GM23338 (cell line): Measurements from ENCODE around the gene JAM3. TPM values are rescaled to one million over a fixed set of nuclear protein-coding genes. Genes with fewer than 3 reads are reported as not detected.

Experiments used
- ATAC-seq: fragments of 200-7000 bp; cut with Tn5 transposase; 3 replicates; pipeline ENCODE4 v1.9.1; 2020
- DNase-seq: peaks from one replicate; pipeline ENCODE4 v3.0.0-alpha.2; 2015; ENCODE audit warnings: low spot score
- H2AFZ ChIP-seq: fragments of 200-600 bp; sonication (generic); 2 replicates; pipeline ENCODE4 v1.8.0; 2016; ENCODE audit warnings: antibody characterized with exemption, mild to moderate bottlenecking, moderate library complexity
- H3F3A ChIP-seq: fragments of 200-600 bp; sonication (generic); replicated peaks from 2 replicates; pipeline ENCODE4 v1.8.0; 2017; ENCODE audit warnings: antibody characterized with exemption, mixed run types, low read depth
- H3K27ac ChIP-seq: fragments of 200-600 bp; sonication (generic); 2 replicates; pipeline ENCODE4 v1.6.1; 2016; ENCODE audit warnings: low read depth
- H3K27me3 ChIP-seq: fragments of 200-600 bp; sonication (generic); 2 replicates; pipeline ENCODE4 v1.8.0; 2016; ENCODE audit warnings: mild to moderate bottlenecking, mixed run types, moderate library complexity; ENCODE audit not compliant: insufficient read depth
- H3K36me3 ChIP-seq: fragments of 200-600 bp; sonication (generic); 2 replicates; pipeline ENCODE4 v1.8.0; 2016; ENCODE audit warnings: mild to moderate bottlenecking; ENCODE audit not compliant: insufficient read depth
- H3K4me1 ChIP-seq: fragments of 200-600 bp; sonication (generic); 2 replicates; pipeline ENCODE4 v1.8.0; 2016; ENCODE audit warnings: mild to moderate bottlenecking, moderate library complexity; ENCODE audit not compliant: insufficient read depth
- H3K4me2 ChIP-seq: fragments of 200-600 bp; sonication (generic); 2 replicates; pipeline ENCODE4 v1.7.1; 2017; ENCODE audit warnings: mixed run types
- H3K4me3 ChIP-seq: fragments of 200-600 bp; sonication (generic); 2 replicates; pipeline ENCODE4 v1.6.1; 2016; ENCODE audit warnings: mixed run types
- H3K79me2 ChIP-seq: fragments of 200-600 bp; sonication (generic); replicated peaks from 2 replicates; pipeline ENCODE4 v1.8.0; 2017; ENCODE audit warnings: mild to moderate bottlenecking; ENCODE audit not compliant: insufficient read depth
- H3K9me2 ChIP-seq: fragments of 200-600 bp; sonication (generic); 2 replicates; pipeline ENCODE4 v1.8.0; 2017; ENCODE audit not compliant: insufficient read depth
- H4K20me1 ChIP-seq: fragments of 200-600 bp; sonication (generic); replicated peaks from 2 replicates; pipeline ENCODE4 v1.8.0; 2017; ENCODE audit warnings: mild to moderate bottlenecking; ENCODE audit not compliant: insufficient read depth
- H3K27ac Mint-ChIP-seq: 2 replicates; pipeline ENCODE4 v1.8.0; 2020; ENCODE audit warnings: inconsistent platforms, mild to moderate bottlenecking, moderate library complexity, mixed read lengths
- H3K27me3 Mint-ChIP-seq: 3 replicates; pipeline ENCODE4 v1.8.0; 2022; ENCODE audit warnings: low read depth, mild to moderate bottlenecking, moderate library complexity, mixed read lengths, inconsistent platforms; ENCODE audit not compliant: insufficient read depth, poor library complexity
- H3K36me3 Mint-ChIP-seq: 3 replicates; pipeline ENCODE4 v1.8.0; 2021; ENCODE audit warnings: low read depth, mild to moderate bottlenecking, inconsistent platforms, moderate library complexity, mixed read lengths
- H3K4me1 Mint-ChIP-seq: 3 replicates; pipeline ENCODE4 v1.8.0; 2020; ENCODE audit warnings: mild to moderate bottlenecking, inconsistent platforms, mixed read lengths
- H3K4me3 Mint-ChIP-seq: 3 replicates; pipeline ENCODE4 v1.8.0; 2021; ENCODE audit warnings: moderate library complexity, mild to moderate bottlenecking, inconsistent platforms, mixed read lengths
- H3K9me3 Mint-ChIP-seq: 3 replicates; pipeline ENCODE4 v1.8.0; 2020; ENCODE audit warnings: moderate library complexity, mild to moderate bottlenecking, inconsistent platforms, mixed read lengths
- CREB1 ChIP-seq: fragments of 250-450 bp; sonication (Bioruptor Pico); IDR thresholded peaks from 2 replicates; pipeline ENCODE4 v1.5.0; 2020; ENCODE audit warnings: low read depth, mild to moderate bottlenecking, moderate library complexity
- ETS1 ChIP-seq: IDR thresholded peaks from 2 replicates; pipeline ENCODE4 v1.6.1; 2016; ENCODE audit warnings: antibody characterized with exemption
- EZH2phosphoT487 ChIP-seq: fragments of 200-600 bp; sonication (generic); IDR thresholded peaks from one replicate; pipeline ENCODE4 v1.8.1; 2018; ENCODE audit warnings: antibody characterized with exemption; ENCODE audit not compliant: unreplicated experiment
- NANOG ChIP-seq: IDR thresholded peaks from 2 replicates; pipeline ENCODE4 v1.6.1; 2016; ENCODE audit warnings: antibody characterized with exemption, borderline replicate concordance
- STAT1 ChIP-seq: IDR thresholded peaks from one replicate; pipeline ENCODE4 v1.6.1; 2016; ENCODE audit warnings: antibody characterized with exemption; ENCODE audit not compliant: unreplicated experiment
- ZNF331 ChIP-seq: fragments of 250-450 bp; sonication (Bioruptor Pico); IDR thresholded peaks from 2 replicates; pipeline ENCODE4 v1.5.0; 2020; ENCODE audit warnings: low read depth, mild to moderate bottlenecking, moderate library complexity
- ZNF462 ChIP-seq: fragments of 250-450 bp; sonication (Bioruptor Pico); IDR thresholded peaks from 2 replicates; pipeline ENCODE4 v1.5.0; 2020; ENCODE audit warnings: mild to moderate bottlenecking, moderate library complexity
- polyA plus RNA-seq: library from polyadenylated mRNA; unstranded; fragments of >200 nt; fragmentation: Nextera tagmentation; extraction: Ambion mirVana; gene quantifications from 2 replicates; pipeline ENCODE4 v1.2.1, GENCODE V29; 2016
- total RNA-seq: library from RNA; depleted of rRNA; stranded (reverse); fragments of >200 nt; shearing (Covaris generic); gene quantifications from 2 replicates; pipeline ENCODE4 v1.2.3, GENCODE V29; 2014

Gene JAM3
- total and polyA plus RNA-seq, 2 experiments from 2014 or later, result 14.1 to 41.5 TPM

GRCh38 chr11:134170919-134171281, 102.0 kb downstream of the JAM3 start (continued):
- TF ChIP-seq ETS1, result no peak
- TF ChIP-seq ZNF331 (CRISPR knock-in tag), result no peak
- TF ChIP-seq STAT1, result no peak
- TF ChIP-seq ZNF462, result no peak

- no peak for DNase-seq
- Histone ChIP-seq H3F3A (peaks cover 22% of the 10 kb centered on the region), H3K27me3 (no peaks in the 10 kb centered on the region; the same call in 1 of the 2 replicates), H3K4me1 (no peaks in the 10 kb centered on the region), H3K4me3 (no peak overlapping the region), H3K9me2 (no peaks in the 10 kb centered on the region; the same call in 1 of the 2 replicates), H3K36me3 (peaks cover 87% of the 10 kb centered on the region), H4K20me1 (no peaks in the 10 kb centered on the region), H3K79me2 (no peaks in the 10 kb centered on the region), H2AFZ (no peak overlapping the region), H3K27ac (no peak overlapping the region), H3K4me2 (no peak overlapping the region)
- Mint-ChIP-seq H3K27ac (no peak overlapping the region), H3K4me3 (no peak overlapping the region; the same call in 2 of the 3 replicates), H3K4me1 (no peaks in the 10 kb centered on the region), H3K36me3 (peaks cover 100% of the 10 kb centered on the region), H3K9me3 (peaks cover 69% of the 10 kb centered on the region), H3K27me3 (peaks cover 36% of the 10 kb centered on the region)
- ATAC-seq, result no peak
- TF ChIP-seq EZH2phosphoT487 (no peak), CREB1 (CRISPR knock-in tag) (no peak), NANOG (no peak), ETS1 (no peak), ZNF462 (no peak)
These were observed 103.1 kb downstream of the JAM3 start for GRCh38 chr11:134171951-134172350.
